Caco-2 (cell line): ENCODE measurements around the gene LCOR. TPM values are rescaled to one million over a fixed set of nuclear protein-coding genes. Genes with fewer than 3 reads are reported as not detected.

ENCODE experiments used
- BruUV-seq: library from RNA; stranded (reverse); fragments of 400-500 nt; replicated peaks from 2 replicates; lab custom pipeline; 2021; lab: Mats Ljungman, UMichigan
- CTCF ChIA-PET: fragments of 300-600 bp; sonication (Branson Sonifier 250); formaldehyde crosslinking; loops from one replicate; lab custom pipeline; 2022; ENCODE audit warnings: antibody characterized with exemption; lab: Charles Lee
- POLR2A ChIA-PET: fragments of 300-600 bp; sonication (Branson Sonifier 250); formaldehyde crosslinking; loops from one replicate; lab custom pipeline; 2022; ENCODE audit warnings: antibody characterized with exemption; lab: Charles Lee
- DNase-seq, 2 experiments: peaks; one replicate each; pipeline versions ENCODE4 v3.0.0 to v3.0.0-alpha.2; 2020 to 2022
- H3K27me3 ChIP-seq: replicated peaks from 2 replicates; pipeline ENCODE4 v1.6.0; 2011; ENCODE audit warnings: low read length; ENCODE audit not compliant: control insufficient read depth, insufficient read depth
- H3K36me3 ChIP-seq: 2 replicates; pipeline ENCODE4 v1.5.1; 2011; ENCODE audit warnings: low read length; ENCODE audit not compliant: control insufficient read depth, insufficient read depth
- H3K4me1 ChIP-seq: fragments of 250-450 bp; sonication (Bioruptor Pico); 2 replicates; pipeline ENCODE4 v1.5.1; 2020; ENCODE audit warnings: mild to moderate bottlenecking
- H3K4me3 ChIP-seq: 2 replicates; pipeline ENCODE4 v1.5.1; 2011; ENCODE audit warnings: low read depth, mild to moderate bottlenecking, control low read depth, low read length
- H3K9me3 ChIP-seq: fragments of 250-450 bp; sonication (Bioruptor Pico); 2 replicates; pipeline ENCODE4 v1.5.1; 2020; ENCODE audit warnings: mild to moderate bottlenecking, moderate library complexity
- H3K27ac Mint-ChIP-seq: one replicate; pipeline ENCODE4 v1.8.0; 2022; ENCODE audit warnings: mixed read lengths; ENCODE audit not compliant: unreplicated experiment
- H3K27me3 Mint-ChIP-seq: one replicate; pipeline ENCODE4 v1.8.0; 2022; ENCODE audit warnings: mixed read lengths; ENCODE audit not compliant: insufficient read depth, unreplicated experiment
- H3K36me3 Mint-ChIP-seq: one replicate; pipeline ENCODE4 v1.8.0; 2022; ENCODE audit warnings: mild to moderate bottlenecking, mixed read lengths; ENCODE audit not compliant: insufficient read depth, unreplicated experiment
- H3K4me1 Mint-ChIP-seq: one replicate; pipeline ENCODE4 v1.8.0; 2022; ENCODE audit warnings: low read depth, mixed read lengths; ENCODE audit not compliant: unreplicated experiment
- H3K4me3 Mint-ChIP-seq: one replicate; pipeline ENCODE4 v1.8.0; 2022; ENCODE audit warnings: mild to moderate bottlenecking, moderate library complexity, mixed read lengths; ENCODE audit not compliant: unreplicated experiment
- H3K9me3 Mint-ChIP-seq: one replicate; pipeline ENCODE4 v1.8.0; 2022; ENCODE audit warnings: mixed read lengths; ENCODE audit not compliant: unreplicated experiment
- intact Hi-C: fragments of 100-400 bp; cut with micrococcal nuclease; formaldehyde crosslinking; loops from one replicate; pipeline ENCODE4 v1.10.0; 2022; ENCODE audit not compliant: unreplicated experiment
- total RNA-seq: library from RNA; stranded (reverse); gene quantifications from 2 replicates; pipeline ENCODE4 v1.2.3, GENCODE V29; 2022
- TF ChIP-seq, protein P1 (sequence below), 2 experiments: fragments of 200-600 bp in 1 of 2; IDR thresholded peaks; 1 replicate in 1 of 2; 2 replicates in 1 of 2; pipeline versions ENCODE4 v1.5.1 to v1.8.0; 2011 to 2022; ENCODE audit warnings: antibody characterized with exemption in 1 of 2, control low read depth in 1 of 2, inconsistent platforms in 1 of 2, low read depth in 1 of 2, low read length in 1 of 2, mild to moderate bottlenecking in 1 of 2, moderate library complexity in 1 of 2; ENCODE audit not compliant: insufficient read depth in 1 of 2, severe bottlenecking in 1 of 2, unreplicated experiment in 1 of 2

LCOR gene
- total RNA-seq, 1 experiment from 2014 or later: 51.8 TPM

DNA sequence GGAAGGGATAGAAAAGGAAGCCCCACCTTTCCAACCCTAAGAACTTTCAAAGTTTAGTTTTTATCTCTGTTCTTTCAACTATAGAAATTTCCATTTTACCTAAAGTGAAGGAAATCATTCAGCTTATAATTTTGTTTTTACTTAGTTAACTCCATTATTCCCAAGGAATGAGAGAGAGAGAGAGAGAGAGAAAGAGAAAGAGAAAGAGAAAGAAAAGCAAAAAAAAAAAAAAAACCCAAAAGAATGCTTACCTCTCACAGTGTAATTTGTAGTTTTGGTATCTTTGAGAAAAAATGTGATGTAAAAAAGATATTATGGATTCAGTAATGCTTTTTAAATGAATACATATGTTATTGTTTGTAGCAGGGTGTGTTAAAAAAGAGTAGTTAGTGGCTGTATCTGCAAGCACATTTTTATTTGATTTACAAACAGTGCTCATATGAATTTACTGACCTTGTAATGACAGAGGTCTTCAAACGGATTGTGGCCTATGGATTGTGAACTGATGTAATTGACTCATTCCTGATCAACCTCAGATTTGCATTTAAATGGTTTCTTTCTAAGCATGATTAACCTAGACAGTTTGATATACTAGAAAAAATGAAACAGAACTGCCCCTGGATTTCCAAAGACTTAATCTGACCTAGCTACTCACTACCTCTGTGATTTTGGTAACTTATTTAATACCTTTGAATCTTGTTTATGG lies 64.9 kb downstream of the LCOR start:
- H3K27ac Mint-ChIP-seq: no peak overlapping the region
- ChIA-PET CTCF (interaction anchor here (0.6 to 0.7 kb wide), 2 partner anchors 71 to 128 kb away, joined by 3 to 4 read pairs; no protein-coding TSS in a partner anchor), POLR2A (no interaction called here)
- Histone ChIP-seq H3K36me3 (peaks cover 2% of the 10 kb centered on the region; the same call in 1 of the 2 replicates), H3K4me3 (no peak overlapping the region), H3K4me1 (peaks cover under 1% of the 10 kb centered on the region), H3K27me3 (no peaks in the 10 kb centered on the region), H3K9me3 (peaks cover 4% of the 10 kb centered on the region)
- no peak overlapping the region for H3K4me3 Mint-ChIP-seq
- H3K9me3 Mint-ChIP-seq: no peaks in the 10 kb centered on the region
- no peak for DNase-seq
- BruUV-seq: no TSS peak
- TF ChIP-seq, protein P1, sequence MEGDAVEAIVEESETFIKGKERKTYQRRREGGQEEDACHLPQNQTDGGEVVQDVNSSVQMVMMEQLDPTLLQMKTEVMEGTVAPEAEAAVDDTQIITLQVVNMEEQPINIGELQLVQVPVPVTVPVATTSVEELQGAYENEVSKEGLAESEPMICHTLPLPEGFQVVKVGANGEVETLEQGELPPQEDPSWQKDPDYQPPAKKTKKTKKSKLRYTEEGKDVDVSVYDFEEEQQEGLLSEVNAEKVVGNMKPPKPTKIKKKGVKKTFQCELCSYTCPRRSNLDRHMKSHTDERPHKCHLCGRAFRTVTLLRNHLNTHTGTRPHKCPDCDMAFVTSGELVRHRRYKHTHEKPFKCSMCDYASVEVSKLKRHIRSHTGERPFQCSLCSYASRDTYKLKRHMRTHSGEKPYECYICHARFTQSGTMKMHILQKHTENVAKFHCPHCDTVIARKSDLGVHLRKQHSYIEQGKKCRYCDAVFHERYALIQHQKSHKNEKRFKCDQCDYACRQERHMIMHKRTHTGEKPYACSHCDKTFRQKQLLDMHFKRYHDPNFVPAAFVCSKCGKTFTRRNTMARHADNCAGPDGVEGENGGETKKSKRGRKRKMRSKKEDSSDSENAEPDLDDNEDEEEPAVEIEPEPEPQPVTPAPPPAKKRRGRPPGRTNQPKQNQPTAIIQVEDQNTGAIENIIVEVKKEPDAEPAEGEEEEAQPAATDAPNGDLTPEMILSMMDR (IDR thresholded peaks at IDR 0.05; ENCODE audit: insufficient read depth in 1 of 2, low read depth in 1 of 2, low read length in 1 of 2, severe bottlenecking in 1 of 2, unreplicated experiment in 1 of 2): no peak
- H3K4me1 Mint-ChIP-seq: peaks cover 29% of the 10 kb centered on the region
- H3K36me3 Mint-ChIP-seq: peaks cover 6% of the 10 kb centered on the region
- H3K27me3 Mint-ChIP-seq: no peaks in the 10 kb centered on the region
- intact Hi-C loops: no loop called here

- H3K4me1 Mint-ChIP-seq: peaks cover 41% of the 10 kb centered on the region
- no peak overlapping the region for H3K4me3 ChIP-seq
- TF ChIP-seq, protein P1 (IDR thresholded peaks at IDR 0.05; ENCODE audit: insufficient read depth in 1 of 2, low read depth in 1 of 2, low read length in 1 of 2, severe bottlenecking in 1 of 2, unreplicated experiment in 1 of 2): no peak
- H3K9me3 Mint-ChIP-seq: no peaks in the 10 kb centered on the region
- no peak overlapping the region for H3K27ac Mint-ChIP-seq
- H3K27me3 ChIP-seq: no peaks in the 10 kb centered on the region
- H3K4me1 ChIP-seq: peaks cover 28% of the 10 kb centered on the region
- POLR2A ChIA-PET: no interaction called here
- H3K36me3 ChIP-seq: no peaks in the 10 kb centered on the region
- H3K36me3 Mint-ChIP-seq: peaks cover 11% of the 10 kb centered on the region
- no peaks in the 10 kb centered on the region for H3K9me3 ChIP-seq
- intact Hi-C loops: loop anchor here (5.0 kb wide), 1 partner anchor 60 kb away; no protein-coding TSS in a partner anchor
- BruUV-seq: no TSS peak
- CTCF ChIA-PET: no interaction called here
- no peak for DNase-seq
- H3K4me3 Mint-ChIP-seq: no peak overlapping the region
- no peaks in the 10 kb centered on the region for H3K27me3 Mint-ChIP-seq
These were observed 70.0 kb downstream of the LCOR start for GRCh38 chr10:96902117-96902516.

DNA sequence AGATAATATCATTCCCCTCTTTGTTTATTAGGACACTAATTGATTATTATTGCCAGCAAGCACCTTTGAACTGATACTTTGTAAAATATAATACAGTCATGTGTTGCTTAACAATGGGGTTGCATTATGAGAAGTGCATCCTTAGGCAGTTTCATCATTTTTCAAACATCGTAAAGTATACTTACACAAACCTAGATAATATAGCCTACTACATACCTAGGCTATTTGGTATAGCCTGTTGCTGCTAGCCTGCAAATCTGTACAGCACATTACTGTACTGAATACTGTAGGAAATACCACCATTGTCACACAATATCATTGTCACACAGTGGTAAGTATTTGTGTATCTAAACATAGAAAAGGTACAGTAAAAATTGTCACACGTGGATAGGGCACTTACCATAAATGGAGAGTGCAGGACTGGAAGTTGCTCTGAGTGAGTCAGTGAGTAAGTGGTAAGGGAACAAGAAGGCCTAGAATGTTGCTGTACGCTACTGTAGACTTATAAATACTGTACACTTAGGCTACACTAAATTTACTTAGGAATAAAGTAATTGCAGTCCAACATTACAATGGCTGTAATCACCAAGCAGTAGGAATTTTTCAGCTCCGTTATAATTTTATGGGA lies 70.7 kb downstream of the LCOR start:
- H3K4me3 ChIP-seq: no peak overlapping the region
- H3K36me3 ChIP-seq: no peaks in the 10 kb centered on the region
- Mint-ChIP-seq H3K4me3 (no peak overlapping the region), H3K27ac (no peak overlapping the region), H3K27me3 (no peaks in the 10 kb centered on the region), H3K9me3 (no peaks in the 10 kb centered on the region), H3K4me1 (peaks cover 41% of the 10 kb centered on the region), H3K36me3 (peaks cover 11% of the 10 kb centered on the region)
- DNase-seq: no peak
- ChIA-PET CTCF (no interaction called here), POLR2A (no interaction called here)
- H3K4me1 ChIP-seq: peaks cover 29% of the 10 kb centered on the region
- no TSS peak for BruUV-seq
- intact Hi-C loops: loop anchor here (5.0 kb wide), 1 partner anchor 61 kb away; no protein-coding TSS in a partner anchor
- TF ChIP-seq, protein P1 (IDR thresholded peaks at IDR 0.05; ENCODE audit: insufficient read depth in 1 of 2, low read depth in 1 of 2, low read length in 1 of 2, severe bottlenecking in 1 of 2, unreplicated experiment in 1 of 2): no peak
- no peaks in the 10 kb centered on the region for H3K9me3 ChIP-seq
- no peaks in the 10 kb centered on the region for H3K27me3 ChIP-seq
